Mesendoderm (in vitro differentiated cells): ENCODE measurements around the gene TMCC3.

Experiments used
- DNase-seq: peaks from one replicate; pipeline ENCODE4 v3.0.0; 2013
- H2AK5ac ChIP-seq: 2 replicates; pipeline ENCODE4 v1.6.1; 2013; ENCODE audit warnings: low read length, inconsistent platforms
- H2BK120ac ChIP-seq: 2 replicates; pipeline ENCODE4 v1.6.1; 2013; ENCODE audit warnings: low read depth, mild to moderate bottlenecking, low read length, moderate library complexity, mixed read lengths
- H2BK15ac ChIP-seq: replicated peaks from 2 replicates; pipeline ENCODE4 v1.6.1; 2013; ENCODE audit warnings: low read depth, mild to moderate bottlenecking, moderate library complexity
- H2BK5ac ChIP-seq: 2 replicates; pipeline ENCODE4 v1.6.1; 2013; ENCODE audit warnings: low read length, inconsistent platforms
- H3K18ac ChIP-seq: 2 replicates; pipeline ENCODE4 v1.6.1; 2013; ENCODE audit warnings: mild to moderate bottlenecking, low read length, mixed read lengths
- H3K23ac ChIP-seq: one replicate; pipeline ENCODE4 v1.6.1; 2013; ENCODE audit warnings: low read length
- H3K27ac ChIP-seq: 2 replicates; pipeline ENCODE4 v1.5.1; 2013; ENCODE audit warnings: low read depth, mild to moderate bottlenecking, inconsistent platforms, low read length, moderate library complexity
- H3K27me3 ChIP-seq: 2 replicates; pipeline ENCODE4 v1.6.1; 2013; ENCODE audit warnings: low read length, control low read depth, mild to moderate bottlenecking, inconsistent platforms; ENCODE audit not compliant: insufficient read depth, poor library complexity
- H3K36me3 ChIP-seq: 2 replicates; pipeline ENCODE4 v1.6.1; 2013; ENCODE audit warnings: low read length, inconsistent platforms; ENCODE audit not compliant: control insufficient read depth, insufficient read depth
- H3K4ac ChIP-seq: one replicate; pipeline ENCODE4 v1.6.1; 2013; ENCODE audit warnings: low read depth, mild to moderate bottlenecking, low read length, moderate library complexity
- H3K4me1 ChIP-seq: 2 replicates; pipeline ENCODE4 v1.6.1; 2013; ENCODE audit warnings: low read depth, low read length, inconsistent platforms; ENCODE audit not compliant: control insufficient read depth
- H3K4me2 ChIP-seq: 2 replicates; pipeline ENCODE4 v1.6.1; 2013; ENCODE audit warnings: low read length
- H3K4me3 ChIP-seq: 2 replicates; pipeline ENCODE4 v1.5.1; 2013; ENCODE audit warnings: mild to moderate bottlenecking, low read length
- H3K56ac ChIP-seq: one replicate; pipeline ENCODE4 v1.6.1; 2013; ENCODE audit warnings: low read length
- H3K79me1 ChIP-seq: 2 replicates; pipeline ENCODE4 v1.6.1; 2013; ENCODE audit warnings: low read length, inconsistent platforms
- H3K79me2 ChIP-seq: 2 replicates; pipeline ENCODE4 v1.6.1; 2013; ENCODE audit warnings: mild to moderate bottlenecking, low read length; ENCODE audit not compliant: control insufficient read depth, insufficient read depth
- H3K9ac ChIP-seq: 2 replicates; pipeline ENCODE4 v1.6.1; 2013; ENCODE audit warnings: low read length, inconsistent platforms
- H4K5ac ChIP-seq: one replicate; pipeline ENCODE4 v1.6.1; 2013; ENCODE audit warnings: low read length
- H4K8ac ChIP-seq: one replicate; pipeline ENCODE4 v1.6.1; 2013; ENCODE audit warnings: low read depth, mild to moderate bottlenecking, control low read depth, low read length, moderate library complexity
- WGBS: extraction: QIAGEN DNeasy Blood & Tissue Kit; methylation state at CpG from one replicate; pipeline ENCODE4 v1.1.7; 2013; ENCODE audit warnings: low lambda C conversion rate, missing lambda C conversion rate; ENCODE audit not compliant: insufficient coverage; ENCODE audit errors: extremely low coverage; 5-methylcytosine and 5-hydroxymethylcytosine counted together

TMCC3 gene

DNA sequence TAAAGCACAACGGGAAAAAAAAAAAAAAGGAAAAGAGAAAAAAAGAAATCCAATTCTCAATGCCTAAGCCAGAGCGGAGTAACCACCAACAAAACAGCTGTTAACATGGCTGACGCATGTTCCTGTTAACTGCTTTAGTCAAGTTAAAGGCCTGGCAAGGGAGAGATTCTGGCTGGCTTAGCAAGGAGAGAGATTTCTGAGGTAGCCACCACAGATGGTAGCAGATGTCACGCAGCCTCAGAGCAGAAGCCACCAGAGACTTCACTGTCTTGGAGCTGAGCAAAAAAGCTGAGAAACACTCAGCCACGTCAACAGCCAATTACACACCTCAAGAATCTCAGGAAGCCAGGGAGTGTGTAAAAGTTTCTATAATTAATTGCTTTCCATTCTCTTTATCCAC lies 87.1 kb downstream of the TMCC3 start:
- no peaks in the 10 kb centered on the region for H3K36me3 ChIP-seq
- no peak overlapping the region for H4K5ac ChIP-seq
- H3K4me3 ChIP-seq, result no peak overlapping the region
- H3K56ac ChIP-seq, result no peak overlapping the region
- no peaks in the 10 kb centered on the region for H3K79me1 ChIP-seq
- no peak for DNase-seq
- no peak overlapping the region for H2BK15ac ChIP-seq
- H3K27me3 ChIP-seq, result no peaks in the 10 kb centered on the region
- no peaks in the 10 kb centered on the region for H3K4me1 ChIP-seq
- no peak overlapping the region for H3K9ac ChIP-seq
- H3K4me2 ChIP-seq, result no peak overlapping the region
- H3K18ac ChIP-seq, result no peak overlapping the region
- no peak overlapping the region for H3K23ac ChIP-seq
- no peak overlapping the region for H2BK5ac ChIP-seq
- H2AK5ac ChIP-seq, result no peak overlapping the region
- H3K4ac ChIP-seq, result no peak overlapping the region
- no CpG with 5 or more reads among the region's 5 CpGs for WGBS
- H3K79me2 ChIP-seq, result no peaks in the 10 kb centered on the region
- H4K8ac ChIP-seq, result no peak overlapping the region
- no peak overlapping the region for H2BK120ac ChIP-seq
- no peak overlapping the region for H3K27ac ChIP-seq

DNA sequence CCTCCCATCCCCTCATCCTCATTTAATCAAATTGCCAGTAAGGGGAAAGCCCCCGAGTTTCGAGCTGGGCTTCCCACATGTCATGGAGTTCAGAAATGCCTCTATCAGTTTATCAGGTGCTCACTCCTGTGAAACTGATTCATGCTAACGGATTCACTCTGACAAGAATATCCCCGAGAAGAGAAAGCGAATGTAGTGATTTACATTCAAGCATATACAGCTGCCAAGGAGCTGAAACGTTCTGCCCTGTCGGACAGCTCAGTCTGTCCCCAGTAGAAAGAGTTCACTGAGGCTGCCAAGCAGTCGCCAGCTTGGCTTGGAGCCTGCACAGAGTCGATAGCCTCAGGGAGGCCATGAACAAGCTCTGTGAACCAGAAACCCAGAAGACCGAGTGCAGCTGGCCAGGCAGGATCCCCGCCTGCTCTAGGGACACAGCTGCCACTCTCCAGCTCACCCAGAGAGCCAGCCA lies 88.4 kb downstream of the TMCC3 start:
- no peak for DNase-seq
- no peak overlapping the region for H2BK15ac ChIP-seq
- no peak overlapping the region for H4K5ac ChIP-seq
- no peak overlapping the region for H4K8ac ChIP-seq
- no peak overlapping the region for H3K23ac ChIP-seq
- H3K4me1 ChIP-seq, result no peaks in the 10 kb centered on the region
- H3K36me3 ChIP-seq, result no peaks in the 10 kb centered on the region
- H3K4me3 ChIP-seq, result no peak overlapping the region
- WGBS, result no CpG with 5 or more reads among the region's 11 CpGs
- no peak overlapping the region for H3K4me2 ChIP-seq
- H3K27ac ChIP-seq, result no peak overlapping the region
- no peaks in the 10 kb centered on the region for H3K27me3 ChIP-seq
- no peak overlapping the region for H2BK120ac ChIP-seq
- H3K79me2 ChIP-seq, result no peaks in the 10 kb centered on the region
- H2AK5ac ChIP-seq, result no peak overlapping the region
- no peak overlapping the region for H3K4ac ChIP-seq
- no peak overlapping the region for H3K9ac ChIP-seq
- H2BK5ac ChIP-seq, result no peak overlapping the region
- no peaks in the 10 kb centered on the region for H3K79me1 ChIP-seq
- H3K56ac ChIP-seq, result no peak overlapping the region
- H3K18ac ChIP-seq, result no peak overlapping the region

DNA sequence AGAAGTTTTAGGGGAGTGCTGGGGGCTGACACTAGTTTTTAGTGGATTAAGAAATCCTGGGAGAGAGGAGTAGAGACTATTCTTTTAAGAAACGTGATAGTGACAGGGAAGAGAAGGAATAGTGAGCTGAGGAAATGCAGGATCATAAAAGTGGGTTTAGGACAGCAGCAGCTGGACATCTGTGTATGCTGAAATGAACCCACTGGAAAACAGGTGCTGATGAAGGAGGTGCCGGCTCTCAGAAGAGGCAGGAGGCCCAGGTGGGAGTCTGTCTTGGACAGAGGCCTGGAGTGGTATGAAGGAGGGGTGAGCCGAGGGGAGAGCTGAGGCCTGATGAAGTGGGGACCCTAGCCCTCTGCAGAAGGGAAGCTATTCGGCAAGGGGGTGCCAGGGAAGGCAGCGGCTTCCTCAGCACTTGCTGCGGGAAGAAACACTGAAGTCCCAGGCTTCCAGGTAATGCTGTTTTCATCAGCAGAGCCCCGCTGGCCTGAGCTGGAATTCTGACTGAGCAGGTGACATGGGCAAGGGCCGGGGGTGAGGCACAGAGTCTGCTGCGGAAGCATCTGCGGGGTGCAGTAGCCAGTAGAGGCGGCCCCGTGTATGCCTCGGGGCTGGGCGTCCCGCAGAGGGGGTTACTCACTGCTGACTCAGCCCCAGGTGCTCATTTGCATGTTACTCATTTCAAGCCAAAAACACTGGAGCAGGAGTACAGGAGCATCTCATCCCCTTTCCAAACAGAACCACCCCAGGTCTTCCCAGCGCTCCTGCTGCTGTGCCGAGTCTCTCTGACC lies 89.7 kb downstream of the TMCC3 start:
- no peaks in the 10 kb centered on the region for H3K36me3 ChIP-seq
- no peak overlapping the region for H2BK120ac ChIP-seq
- H3K56ac ChIP-seq, result no peak overlapping the region
- H3K79me1 ChIP-seq, result no peaks in the 10 kb centered on the region
- no peak overlapping the region for H2AK5ac ChIP-seq
- no peaks in the 10 kb centered on the region for H3K79me2 ChIP-seq
- WGBS, result no CpG with 5 or more reads among the region's 17 CpGs
- H2BK5ac ChIP-seq, result no peak overlapping the region
- no peaks in the 10 kb centered on the region for H3K4me1 ChIP-seq
- H3K4me2 ChIP-seq, result no peak overlapping the region
- H3K27me3 ChIP-seq, result no peaks in the 10 kb centered on the region
- no peak overlapping the region for H3K9ac ChIP-seq
- no peak overlapping the region for H4K8ac ChIP-seq
- no peak overlapping the region for H3K27ac ChIP-seq
- peak; percentile 81 for DNase-seq
- H3K23ac ChIP-seq, result no peak overlapping the region
- no peak overlapping the region for H4K5ac ChIP-seq
- H3K4me3 ChIP-seq, result no peak overlapping the region
- no peak overlapping the region for H2BK15ac ChIP-seq
- no peak overlapping the region for H3K4ac ChIP-seq
- H3K18ac ChIP-seq, result no peak overlapping the region

DNA sequence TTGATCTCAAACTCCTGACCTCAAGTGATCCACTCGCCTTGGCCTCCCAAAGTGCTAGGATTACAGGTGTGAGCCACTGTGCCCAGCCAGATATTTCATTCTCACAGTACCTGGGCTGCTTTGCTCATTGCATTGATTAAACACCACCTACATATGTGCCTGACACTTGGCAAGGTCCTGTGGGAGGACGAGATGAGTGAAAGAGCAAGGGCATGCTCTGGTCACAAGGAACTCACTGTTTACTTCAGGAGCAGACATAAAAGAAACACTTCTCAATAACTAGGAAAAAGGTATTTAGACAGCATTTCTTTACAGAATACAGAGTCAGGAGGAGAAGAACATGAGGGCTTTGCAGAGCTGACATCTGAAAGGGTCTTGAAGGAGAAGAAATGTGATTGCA lies 91.7 kb downstream of the TMCC3 start:
- H3K79me2 ChIP-seq, result no peaks in the 10 kb centered on the region
- no peaks in the 10 kb centered on the region for H3K4me1 ChIP-seq
- H2BK15ac ChIP-seq, result no peak overlapping the region
- H3K18ac ChIP-seq, result no peak overlapping the region
- H2BK120ac ChIP-seq, result no peak overlapping the region
- no peaks in the 10 kb centered on the region for H3K27me3 ChIP-seq
- no peak overlapping the region for H2AK5ac ChIP-seq
- H3K79me1 ChIP-seq, result no peaks in the 10 kb centered on the region
- no peak overlapping the region for H3K27ac ChIP-seq
- no peak overlapping the region for H3K4me2 ChIP-seq
- H3K23ac ChIP-seq, result no peak overlapping the region
- no peak overlapping the region for H4K8ac ChIP-seq
- no peak overlapping the region for H2BK5ac ChIP-seq
- no peak overlapping the region for H3K4me3 ChIP-seq
- WGBS, result no CpG with 5 or more reads among the region's 2 CpGs
- no peaks in the 10 kb centered on the region for H3K36me3 ChIP-seq
- H3K56ac ChIP-seq, result no peak overlapping the region
- no peak for DNase-seq
- H3K4ac ChIP-seq, result no peak overlapping the region
- no peak overlapping the region for H3K9ac ChIP-seq
- H4K5ac ChIP-seq, result no peak overlapping the region

DNA sequence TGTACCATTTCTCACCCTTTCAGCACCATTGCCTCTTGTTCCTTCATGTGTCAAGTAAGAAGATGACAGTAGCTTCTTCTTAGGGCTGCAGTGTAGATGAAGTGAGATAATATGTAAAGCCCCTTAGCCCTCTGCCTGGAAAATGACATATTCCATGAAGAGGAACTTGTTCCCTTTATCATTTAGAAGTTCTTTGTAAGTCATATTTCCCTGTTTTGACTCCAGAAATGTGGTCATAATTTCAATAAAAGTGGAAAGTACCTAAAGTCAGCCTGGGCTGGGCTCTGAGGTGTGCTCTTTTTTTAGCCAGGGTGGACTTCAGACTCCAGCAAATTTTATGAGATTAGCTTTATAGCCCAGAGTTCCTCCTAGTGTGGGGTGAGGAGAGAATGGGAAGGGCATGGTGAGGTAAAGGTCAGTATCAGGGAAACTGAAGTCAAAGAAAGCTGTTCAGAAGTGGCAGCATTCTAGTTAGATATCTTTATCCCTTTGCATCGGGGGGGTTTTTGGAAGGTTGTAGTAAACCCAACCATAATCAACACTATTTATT lies 92.5 kb downstream of the TMCC3 start:
- H3K4me1 ChIP-seq, result no peaks in the 10 kb centered on the region
- H3K27ac ChIP-seq, result no peak overlapping the region
- WGBS, result no CpG with 5 or more reads among the region's 1 CpG

More for the DNA sequence above, 92.5 kb downstream of the TMCC3 start:
- Histone ChIP-seq H3K79me1 (no peaks in the 10 kb centered on the region), H3K18ac (no peak overlapping the region), H2BK120ac (no peak overlapping the region), H2BK5ac (no peak overlapping the region), H3K4ac (no peak overlapping the region), H3K79me2 (no peaks in the 10 kb centered on the region), H3K36me3 (no peaks in the 10 kb centered on the region), H3K56ac (no peak overlapping the region), H3K9ac (no peak overlapping the region), H3K23ac (no peak overlapping the region), H3K4me3 (no peak overlapping the region), H3K4me2 (no peak overlapping the region), H4K8ac (no peak overlapping the region), H4K5ac (no peak overlapping the region), H3K27me3 (no peaks in the 10 kb centered on the region), H2AK5ac (no peak overlapping the region), H2BK15ac (no peak overlapping the region)
- no peak for DNase-seq
